Activated CD4-positive, alpha-beta T cell treated with anti-CD3 and anti-CD28 coated beads, Interleukin-2, amount 10 ng/mL, durations not matched to agents 24 days and 14 days (primary cell): Measurements from ENCODE around the gene RNU1-2. TPM values are rescaled to one million over a fixed set of nuclear protein-coding genes. Genes with fewer than 3 reads are reported as not detected.
"Not testable (repeated sequence)": the region's sequence is repeated elsewhere in the genome, so short reads cannot be mapped to it uniquely, and the experiment has no call there.

Experiments
- DNase-seq: peaks from one replicate; pipeline ENCODE4 v3.0.0; 2022
- H3K27ac Mint-ChIP-seq: one replicate; pipeline ENCODE4 v1.8.0; 2022; ENCODE audit warnings: mild to moderate bottlenecking, mixed read lengths
- H3K27me3 Mint-ChIP-seq: one replicate; pipeline ENCODE4 v1.8.0; 2022; ENCODE audit warnings: mixed read lengths
- H3K36me3 Mint-ChIP-seq: one replicate; pipeline ENCODE4 v1.8.0; 2022; ENCODE audit warnings: low read depth, mild to moderate bottlenecking, mixed read lengths
- H3K4me1 Mint-ChIP-seq: one replicate; pipeline ENCODE4 v1.8.0; 2021; ENCODE audit warnings: mixed read lengths
- H3K4me3 Mint-ChIP-seq: one replicate; pipeline ENCODE4 v1.8.0; 2022; ENCODE audit warnings: mild to moderate bottlenecking, moderate library complexity, mixed read lengths
- H3K9me3 Mint-ChIP-seq: one replicate; pipeline ENCODE4 v1.8.0; 2021; ENCODE audit warnings: mixed read lengths
- intact Hi-C: fragments of 100-400 bp; cut with micrococcal nuclease; formaldehyde crosslinking; loops from one replicate; pipeline ENCODE4 v1.15.1; 2023
- total RNA-seq: library from RNA; stranded (reverse); gene quantifications from 2 replicates; pipeline ENCODE4 v1.2.3, GENCODE V29; 2022

The RNU1-2 gene
- 1,962 and 2,189 TPM in 2 replicates for total RNA-seq

GRCh38 chr1:16895598-16896315 is at the start of gene RNU1-2:
TSS of gene RNU1-2 (plus strand) at chr1:16895980.
- intact Hi-C loops = loop anchor here (1.0 kb wide), 1 partner anchor 10 kb away; no protein-coding TSS in a partner anchor
- DNase-seq = peak; percentile 94

GRCh38 chr1:16856201-16856600 is 39.6 kb upstream of the RNU1-2 start:
- peak; percentile 31 for DNase-seq
- H3K27me3 Mint-ChIP-seq, intact Hi-C loops, H3K9me3 Mint-ChIP-seq, H3K4me3 Mint-ChIP-seq, H3K27ac Mint-ChIP-seq, H3K36me3 Mint-ChIP-seq, H3K4me1 Mint-ChIP-seq: not testable (repeated sequence)

More at GRCh38 chr1:16895598-16896315, at the start of gene RNU1-2:
- H3K27ac Mint-ChIP-seq = peak within 1 kb of the TSS; percentile 100
- H3K9me3 Mint-ChIP-seq, H3K36me3 Mint-ChIP-seq: not testable (repeated sequence)
- H3K27me3 Mint-ChIP-seq = peaks cover 18% of the 10 kb centered on the region
- H3K4me3 Mint-ChIP-seq = peak within 1 kb of the TSS; percentile 89
- peaks cover 29% of the 10 kb centered on the region for H3K4me1 Mint-ChIP-seq

DNA sequence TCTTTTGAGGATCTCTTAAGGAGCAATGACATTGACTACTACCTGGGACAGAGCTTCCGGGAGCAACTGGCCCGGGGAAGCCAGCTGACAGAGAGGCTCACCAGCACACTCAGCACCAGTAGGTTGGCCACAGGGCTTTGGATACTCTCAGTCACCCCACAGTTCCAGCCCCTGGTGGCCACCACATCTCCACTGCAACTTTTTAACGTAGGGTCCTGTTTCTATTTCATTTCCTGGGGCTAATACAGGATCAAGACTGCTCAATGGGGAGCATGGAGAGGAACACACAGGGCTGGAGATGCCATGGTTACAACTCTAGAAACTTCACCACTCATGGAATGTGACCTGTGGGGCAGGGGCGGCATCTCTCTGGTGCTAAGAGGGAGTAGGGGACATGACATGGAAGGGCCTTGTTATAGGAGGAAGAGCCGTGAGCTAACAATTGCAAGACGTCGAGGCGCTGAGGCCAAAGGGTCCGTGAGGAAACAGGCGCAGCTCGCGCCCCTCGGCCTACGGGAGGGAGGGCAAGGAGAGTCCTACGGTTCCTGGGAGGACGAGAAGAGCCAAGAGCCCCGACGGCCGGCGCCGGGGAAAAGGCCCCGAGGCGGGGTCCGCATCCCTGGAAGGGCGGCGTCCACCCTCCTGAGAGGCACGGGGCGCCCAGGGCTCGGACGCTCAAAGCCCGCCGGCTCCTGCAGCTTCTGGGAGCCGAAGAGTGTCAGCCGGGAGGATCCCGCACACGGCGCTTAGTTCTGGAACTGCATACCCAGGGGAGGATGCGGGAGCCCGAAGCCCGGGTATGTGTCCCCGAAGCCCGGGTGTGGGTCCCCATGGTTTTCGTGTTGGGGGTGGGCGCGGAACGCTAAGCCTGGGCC is 36.4 kb upstream of the RNU1-2 start:
- intact Hi-C loops, H3K36me3 Mint-ChIP-seq, H3K9me3 Mint-ChIP-seq, H3K27ac Mint-ChIP-seq, H3K4me1 Mint-ChIP-seq, H3K4me3 Mint-ChIP-seq: not testable (repeated sequence)
- peak; percentile 52 for DNase-seq
- peaks cover 11% of the 10 kb centered on the region for H3K27me3 Mint-ChIP-seq

- H3K36me3 Mint-ChIP-seq, H3K27ac Mint-ChIP-seq, H3K9me3 Mint-ChIP-seq, H3K4me1 Mint-ChIP-seq, intact Hi-C loops, H3K4me3 Mint-ChIP-seq: not testable (repeated sequence)
- H3K27me3 Mint-ChIP-seq = peaks cover 14% of the 10 kb centered on the region
- DNase-seq = peak; percentile 37
These were observed 35.7 kb upstream of the RNU1-2 start for GRCh38 chr1:16860048-16860447.

DNA sequence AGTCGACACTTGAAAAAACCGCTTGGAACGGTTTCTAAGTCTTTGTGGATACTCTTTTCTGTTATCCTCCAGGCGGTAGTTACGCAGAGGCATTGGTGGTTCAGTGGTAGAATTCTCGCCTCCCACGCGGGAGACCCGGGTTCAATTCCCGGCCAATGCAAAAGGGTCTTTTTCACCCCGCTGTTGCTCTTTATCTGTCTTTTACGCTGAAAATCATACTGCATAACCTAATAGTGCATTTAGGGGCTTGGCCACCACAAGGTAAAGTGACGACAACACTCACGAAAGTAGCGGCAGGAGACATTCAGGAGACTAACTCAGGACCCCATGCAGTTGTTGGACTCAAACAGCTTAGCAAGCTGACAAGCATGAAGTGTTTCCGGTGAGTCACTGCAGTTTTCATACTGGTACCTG is 33.9 kb upstream of the RNU1-2 start:
- H3K27me3 Mint-ChIP-seq = peaks cover 14% of the 10 kb centered on the region
- H3K4me1 Mint-ChIP-seq, H3K9me3 Mint-ChIP-seq, H3K4me3 Mint-ChIP-seq, H3K27ac Mint-ChIP-seq, H3K36me3 Mint-ChIP-seq, DNase-seq, intact Hi-C loops: not testable (repeated sequence)

GRCh38 chr1:16862415-16862814 is 33.4 kb upstream of the RNU1-2 start:
- H3K9me3 Mint-ChIP-seq, H3K36me3 Mint-ChIP-seq, H3K4me1 Mint-ChIP-seq, intact Hi-C loops, H3K4me3 Mint-ChIP-seq, H3K27ac Mint-ChIP-seq: not testable (repeated sequence)
- H3K27me3 Mint-ChIP-seq = peaks cover 16% of the 10 kb centered on the region
- peak; percentile 37 for DNase-seq

GRCh38 chr1:16863024-16863423 is 32.8 kb upstream of the RNU1-2 start:
- intact Hi-C loops, H3K36me3 Mint-ChIP-seq, H3K9me3 Mint-ChIP-seq, H3K4me3 Mint-ChIP-seq, H3K4me1 Mint-ChIP-seq: not testable (repeated sequence)
- Mint-ChIP-seq H3K27me3 (peaks cover 16% of the 10 kb centered on the region), H3K27ac (peak overlapping the region; percentile 37)
- peak; percentile 20 for DNase-seq

DNA sequence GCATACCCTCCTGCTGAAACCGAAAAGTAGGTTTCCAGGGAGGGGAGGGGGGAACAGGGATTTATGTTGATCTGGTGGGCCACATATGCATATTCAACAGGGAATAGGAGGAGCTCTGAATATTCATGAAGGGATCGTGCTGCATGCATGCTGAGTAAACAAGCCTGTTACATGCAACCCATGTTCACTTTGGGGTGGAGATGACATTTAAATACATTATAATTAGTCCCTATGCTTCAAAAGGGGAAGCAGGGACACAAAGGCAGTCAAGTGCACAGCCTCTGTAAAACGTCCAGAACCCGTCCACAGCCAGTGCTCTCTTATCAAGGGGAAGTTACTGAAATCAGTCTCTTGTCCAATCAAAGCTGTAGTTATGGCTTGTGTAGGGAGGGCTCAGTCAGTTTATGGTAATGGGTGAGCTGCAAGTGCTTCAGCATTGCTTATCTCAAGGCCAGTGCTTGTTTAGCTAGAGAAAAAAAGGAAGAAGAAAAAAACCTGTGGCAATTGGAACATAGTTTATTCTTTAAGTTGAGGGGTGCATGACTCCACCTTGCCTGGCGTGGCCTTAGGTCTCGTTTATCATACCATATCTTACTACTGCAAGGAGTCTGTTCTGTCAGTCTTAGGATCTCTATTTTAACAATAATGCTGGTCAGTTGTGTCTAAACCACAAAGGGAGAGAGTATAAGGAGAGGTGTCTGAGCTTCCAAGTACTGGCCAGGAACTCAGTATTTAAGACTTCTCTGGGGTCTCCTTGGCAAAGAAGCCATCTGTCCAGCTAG is 28.7 kb upstream of the RNU1-2 start:
- intact Hi-C loops, H3K4me1 Mint-ChIP-seq, H3K27ac Mint-ChIP-seq, H3K9me3 Mint-ChIP-seq, H3K4me3 Mint-ChIP-seq, H3K36me3 Mint-ChIP-seq: not testable (repeated sequence)
- peaks cover 20% of the 10 kb centered on the region for H3K27me3 Mint-ChIP-seq
- DNase-seq = peak; percentile 32

- intact Hi-C loops, H3K4me3 Mint-ChIP-seq, H3K36me3 Mint-ChIP-seq, H3K9me3 Mint-ChIP-seq, H3K27ac Mint-ChIP-seq, H3K4me1 Mint-ChIP-seq: not testable (repeated sequence)
- peak; percentile 57 for DNase-seq
- H3K27me3 Mint-ChIP-seq = peaks cover 29% of the 10 kb centered on the region
These were observed 27.0 kb upstream of the RNU1-2 start for GRCh38 chr1:16868787-16869186.

DNA sequence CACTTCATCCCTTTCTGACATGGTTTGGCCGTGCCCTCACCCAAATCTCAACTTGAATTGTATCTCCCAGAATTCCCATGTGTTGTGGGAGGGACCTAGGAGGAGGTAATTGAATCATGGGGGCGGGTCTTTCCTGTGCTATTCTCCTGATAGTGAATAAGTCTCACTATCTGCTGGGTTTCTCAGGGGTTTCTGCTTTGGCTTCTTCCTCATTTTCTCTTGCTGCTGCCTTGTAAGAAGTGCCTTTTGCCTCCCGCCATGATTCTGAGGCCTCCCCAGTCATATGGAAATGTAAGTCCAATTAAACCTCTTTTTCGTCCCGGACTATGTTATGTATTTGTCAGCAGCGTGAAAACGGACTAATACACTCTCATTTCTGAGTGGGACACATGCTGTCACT is 25.8 kb upstream of the RNU1-2 start:
- peak; percentile 47 for DNase-seq
- H3K27me3 Mint-ChIP-seq = peaks cover 22% of the 10 kb centered on the region
- H3K27ac Mint-ChIP-seq, H3K36me3 Mint-ChIP-seq, H3K9me3 Mint-ChIP-seq, H3K4me3 Mint-ChIP-seq, H3K4me1 Mint-ChIP-seq, intact Hi-C loops: not testable (repeated sequence)

GRCh38 chr1:16871171-16871570 is 24.6 kb upstream of the RNU1-2 start:
- peak; percentile 53 for DNase-seq
- H3K36me3 Mint-ChIP-seq, H3K4me3 Mint-ChIP-seq, intact Hi-C loops, H3K27ac Mint-ChIP-seq, H3K9me3 Mint-ChIP-seq, H3K4me1 Mint-ChIP-seq: not testable (repeated sequence)
- H3K27me3 Mint-ChIP-seq = peaks cover 33% of the 10 kb centered on the region

DNA sequence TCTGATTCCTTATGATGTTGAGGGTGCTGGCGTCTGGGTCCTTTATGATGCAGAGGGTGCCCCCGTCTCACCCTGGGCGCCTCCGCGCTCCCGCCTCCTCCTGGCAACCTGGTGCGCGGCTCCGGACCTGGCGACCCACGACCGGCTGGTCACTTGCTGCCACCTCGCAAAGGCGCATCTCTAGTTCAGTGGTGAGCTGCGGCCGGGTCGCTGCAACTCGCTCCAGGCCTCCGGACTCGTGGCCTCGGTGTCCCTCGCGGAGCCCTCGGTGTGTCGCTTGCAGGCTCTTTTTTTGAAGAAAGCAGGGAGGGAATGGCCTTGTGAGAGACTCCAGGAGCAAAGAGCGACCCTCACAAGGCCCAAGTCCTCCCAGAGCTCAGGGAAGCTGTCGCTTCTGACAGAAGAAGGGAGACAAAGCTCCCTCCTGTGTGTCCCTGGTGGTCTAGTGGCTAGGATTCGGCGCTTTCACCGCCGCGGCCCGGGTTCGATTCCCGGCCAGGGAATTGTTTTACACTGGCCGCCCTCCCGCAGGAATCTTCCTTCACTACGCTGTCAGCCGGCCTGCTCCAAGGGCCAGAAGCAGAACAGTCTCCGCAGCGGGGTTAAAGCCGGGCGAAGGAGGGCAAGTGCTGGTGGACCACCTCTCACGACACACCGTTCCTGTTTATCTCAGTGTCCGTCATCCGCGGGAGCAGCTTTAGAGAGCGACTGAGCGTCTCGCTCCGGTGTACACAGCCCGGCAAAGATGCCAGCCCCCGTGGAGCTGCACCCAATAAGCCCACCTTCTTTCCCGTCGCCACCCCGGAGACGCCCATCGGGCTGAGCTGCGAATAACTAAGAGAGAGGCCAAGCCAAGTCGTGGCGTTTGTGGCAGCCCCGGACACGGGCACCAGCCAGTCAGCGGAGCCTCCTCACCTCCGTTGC is 23.4 kb upstream of the RNU1-2 start:
- peaks cover 39% of the 10 kb centered on the region for H3K27me3 Mint-ChIP-seq
- H3K27ac Mint-ChIP-seq, H3K36me3 Mint-ChIP-seq, H3K4me1 Mint-ChIP-seq, intact Hi-C loops, H3K9me3 Mint-ChIP-seq: not testable (repeated sequence)
- peak; percentile 59 for DNase-seq
- H3K4me3 Mint-ChIP-seq = peak overlapping the region; percentile 53
